Measurements from ENCODE around the gene PET117. TPM values are rescaled to one million over a fixed set of nuclear protein-coding genes. Genes with fewer than 3 reads are reported as not detected.

Gene PET117
- total RNA-seq, 1 experiment from 2014 or later = 25.0 TPM

- H3K18ac ChIP-seq (ENCODE audit: insufficient read length, low read depth, low read length) = no peak overlapping the region
- no peak overlapping the region for H2BK15ac ChIP-seq (ENCODE audit: low read depth, low read length)
- no peak overlapping the region for H4K8ac ChIP-seq (replicated peaks; ENCODE audit: insufficient read length, low read depth, low read length)
- no peak overlapping the region for H3K4me2 ChIP-seq (ENCODE audit: insufficient read depth, insufficient read length, low read length)
- no peak overlapping the region for H3K27ac ChIP-seq (ENCODE audit: insufficient read length, low read depth, low read length)
- no peak overlapping the region for H3T11ph ChIP-seq (ENCODE audit: low read length)
- H3K79me2 ChIP-seq (ENCODE audit: insufficient read depth, low read length) = peaks cover 17% of the 10 kb centered on the region; the same call in 1 of the 2 replicates
- H3K4ac ChIP-seq (ENCODE audit: low read depth, low read length) = no peak overlapping the region
- H3K27me3 ChIP-seq (ENCODE audit: insufficient read depth, low read length) = no peaks in the 10 kb centered on the region
- no peaks in the 10 kb centered on the region for H3K79me1 ChIP-seq (ENCODE audit: insufficient read depth, low read depth, low read length, poor library complexity, severe bottlenecking)
- H3K23ac ChIP-seq (ENCODE audit: insufficient read length, low read depth, low read length) = no peak overlapping the region
- H3K23me2 ChIP-seq (ENCODE audit: insufficient read length, low read depth, low read length, poor library complexity, severe bottlenecking) = no peaks in the 10 kb centered on the region
- H2BK120ac ChIP-seq (ENCODE audit: low read depth, low read length, poor library complexity, severe bottlenecking) = no peak overlapping the region
- no peaks in the 10 kb centered on the region for H3K9me3 ChIP-seq (ENCODE audit: control insufficient read depth, low read depth, low read length)
- peak overlapping the region; percentile 31 to 86; a peak in 3 of 5 replicates for H3K4me3 Mint-ChIP-seq
- no peak overlapping the region for H2AFZ ChIP-seq (ENCODE audit: low read length)
- no peak overlapping the region for H3K9ac ChIP-seq (ENCODE audit: extremely low read depth, insufficient read length, low read length)
- DNase-seq = no peak
- no peak overlapping the region for H4K5ac ChIP-seq (ENCODE audit: insufficient read length, low read depth, low read length)
- WGBS (ENCODE audit: extremely low coverage, insufficient read length, low lambda C conversion rate) = no CpG with 5 or more reads among the region's 2 CpGs
- H3K4me1 ChIP-seq (ENCODE audit: insufficient read depth, low read length) = peaks cover 4% of the 10 kb centered on the region; the same call in 1 of the 2 replicates
- H2BK5ac ChIP-seq (ENCODE audit: insufficient read length, low read length) = no peak overlapping the region
- H4K20me1 ChIP-seq (ENCODE audit: control insufficient read depth, insufficient read depth, insufficient read length) = peaks cover 2% of the 10 kb centered on the region
- no peak overlapping the region for H4K91ac ChIP-seq (ENCODE audit: insufficient read length, low read depth, low read length)
- H3K36me3 Mint-ChIP-seq (ENCODE audit: insufficient read depth in 1 of 3, low read depth in 3 of 3) = peaks cover 9 to 17% (median 10%) of the 10 kb centered on the region in 3 experiments
- no peak overlapping the region for H3K56ac ChIP-seq (ENCODE audit: insufficient read length, low read depth, low read length)
- no peak overlapping the region for H2BK20ac ChIP-seq (ENCODE audit: low read depth, low read length, poor library complexity, severe bottlenecking)
- H3K14ac ChIP-seq (ENCODE audit: insufficient read depth, low read length) = no peak overlapping the region
- TF ChIP-seq CTCF (conservative IDR thresholded peaks at IDR 0.05) = no peak
- H3K4me1 Mint-ChIP-seq = peaks cover 14 to 18% of the 10 kb centered on the region in 2 experiments
- no peaks in the 10 kb centered on the region; the same call in 1 of the 2 replicates for H3K27me3 Mint-ChIP-seq (ENCODE audit: low read depth)
- H3K9me3 Mint-ChIP-seq = no peaks in the 10 kb centered on the region
- peak overlapping the region in 1 of 3 experiments; percentile 6; a peak in 2 of 7 replicates for H3K27ac Mint-ChIP-seq
- no peak overlapping the region for H2BK12ac ChIP-seq (ENCODE audit: insufficient read length, low read depth, low read length)
- no peak overlapping the region for H2AK5ac ChIP-seq (ENCODE audit: insufficient read length, low read length)
Observed at GRCh38 chr20:18139832-18140231, 2.2 kb downstream of the PET117 start.
